ENCODE measurements around the gene RBM27.
"Not testable (repeated sequence)": the region's sequence is repeated elsewhere in the genome, so short reads cannot be mapped to it uniquely, and the experiment has no call there.

Gene RBM27

DNA sequence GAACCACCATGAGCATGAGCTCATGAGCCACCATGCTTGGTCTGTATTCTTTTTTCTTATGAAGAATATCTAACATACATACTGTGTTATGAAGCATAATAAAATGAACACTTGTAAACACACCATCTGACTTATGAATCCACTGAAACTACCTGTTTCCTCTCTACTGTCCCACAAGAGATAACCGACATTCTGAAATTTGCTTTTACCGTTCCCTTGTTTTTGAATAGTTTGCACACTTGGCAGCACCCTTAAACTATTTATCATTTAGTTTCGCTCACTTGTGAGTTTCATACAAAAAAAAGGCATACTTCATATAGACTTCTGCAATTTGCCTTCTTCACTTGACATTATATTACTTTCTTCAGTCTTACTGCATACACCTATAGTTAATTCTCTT, 29.8 kb upstream of the RBM27 start:
- TF ChIP-seq CTCF (IDR thresholded peaks at IDR 0.05; ENCODE audit: low read depth, low read length) = no peak
- DNase-seq (ENCODE audit: extremely low read depth, low read depth) = no peak

DNA sequence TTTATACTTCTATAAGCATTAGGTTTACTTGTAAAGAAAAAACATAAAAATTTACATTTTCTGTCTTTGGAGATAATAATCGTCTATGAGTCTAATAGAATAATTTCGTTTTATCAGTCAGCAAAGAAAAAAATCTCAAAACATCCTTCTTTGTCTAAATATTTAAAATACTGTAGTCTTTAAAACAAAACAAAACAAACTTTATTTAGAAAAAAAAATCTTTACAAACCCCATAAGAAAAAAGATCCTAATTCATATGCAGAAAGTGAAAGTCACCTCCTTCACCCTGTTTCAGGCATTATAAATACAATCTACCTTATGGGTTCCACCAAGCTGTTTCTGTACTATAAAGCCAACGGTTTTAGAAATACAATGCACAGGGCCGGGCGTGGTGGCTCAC, 26.6 kb upstream of the RBM27 start:
- DNase-seq (ENCODE audit: extremely low read depth, low read depth) = no peak
- TF ChIP-seq CTCF (IDR thresholded peaks at IDR 0.05; ENCODE audit: low read depth, low read length) = no peak

GRCh38 chr5:146179696-146180095, 23.7 kb upstream of the RBM27 start:
- no peak for TF ChIP-seq CTCF (IDR thresholded peaks at IDR 0.05; ENCODE audit: low read depth, low read length)
- DNase-seq (ENCODE audit: extremely low read depth, low read depth) = no peak

GRCh38 chr5:146183403-146183802, 20.0 kb upstream of the RBM27 start:
- DNase-seq (ENCODE audit: extremely low read depth, low read depth) = not testable (repeated sequence)

GRCh38 chr5:146185161-146185560, 18.2 kb upstream of the RBM27 start:
- TF ChIP-seq CTCF (IDR thresholded peaks at IDR 0.05; ENCODE audit: low read depth, low read length) = no peak
- no peak for DNase-seq (ENCODE audit: extremely low read depth, low read depth)

GRCh38 chr5:146188358-146188757, 15.0 kb upstream of the RBM27 start:
- TF ChIP-seq CTCF (IDR thresholded peaks at IDR 0.05; ENCODE audit: low read depth, low read length) = no peak
- DNase-seq (ENCODE audit: extremely low read depth, low read depth) = no peak

DNA sequence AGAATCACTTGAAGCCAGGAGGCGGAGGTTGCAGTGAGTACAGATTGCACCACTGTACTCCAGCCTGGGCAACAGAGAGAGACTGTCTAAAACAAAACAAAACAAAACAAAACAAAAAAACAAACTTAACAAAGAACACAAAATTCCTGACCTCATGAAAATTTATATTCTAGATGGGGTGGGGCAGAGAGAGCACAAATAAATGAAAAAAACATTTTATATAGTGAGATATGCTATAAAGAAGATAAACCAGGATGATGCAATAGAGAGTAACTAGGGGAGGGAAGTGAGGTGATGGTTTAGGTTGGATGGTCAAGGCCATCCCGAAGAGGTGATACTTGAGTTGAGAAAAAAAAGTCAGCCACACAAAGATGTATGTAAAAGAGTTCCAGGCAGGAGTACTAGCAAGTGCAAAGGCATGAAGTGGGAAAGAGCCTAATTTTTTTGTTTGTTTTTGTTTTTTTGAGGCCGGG, 10.8 kb upstream of the RBM27 start:
- TF ChIP-seq CTCF (IDR thresholded peaks at IDR 0.05; ENCODE audit: low read depth, low read length) = no peak
- DNase-seq (ENCODE audit: extremely low read depth, low read depth) = no peak

DNA sequence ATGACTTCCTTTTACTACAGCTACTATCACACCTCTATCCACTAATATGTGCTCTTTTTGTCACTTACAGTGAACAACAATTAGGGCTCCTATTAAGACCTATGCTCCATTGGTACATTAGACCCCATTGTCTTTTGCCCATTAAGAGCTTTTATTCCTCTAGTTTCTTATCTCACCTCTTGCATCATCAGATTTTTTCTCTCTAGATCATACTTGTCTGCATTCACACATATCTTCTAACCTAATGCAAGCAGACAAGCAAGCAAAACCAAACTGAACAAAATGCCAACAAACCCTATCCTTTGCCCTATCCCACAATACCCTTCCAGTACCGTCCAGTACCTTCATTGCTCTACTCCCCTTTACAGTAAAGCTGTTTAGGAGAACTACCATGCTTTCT, 10.1 kb upstream of the RBM27 start:
- DNase-seq (ENCODE audit: extremely low read depth, low read depth) = no peak
- TF ChIP-seq CTCF (IDR thresholded peaks at IDR 0.05; ENCODE audit: low read depth, low read length) = no peak

DNA sequence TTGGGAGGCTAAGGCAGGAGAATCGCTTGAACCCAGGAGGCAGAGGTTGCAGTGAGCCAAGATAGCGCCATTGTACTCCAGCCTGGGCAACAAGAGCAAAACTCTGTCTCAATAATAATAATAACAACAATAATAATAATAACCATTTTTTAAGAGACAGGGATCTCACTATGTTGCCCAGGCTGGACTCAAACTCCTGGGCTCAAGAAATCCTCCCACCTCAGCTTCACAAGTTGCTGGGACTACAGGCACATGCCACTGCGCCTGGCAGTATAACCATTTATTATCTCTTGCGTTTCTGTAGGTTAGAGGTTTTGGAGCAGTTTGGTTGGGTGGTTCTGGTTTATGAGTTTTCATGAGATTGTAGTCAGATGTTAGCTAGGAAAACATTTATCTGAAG, 8.4 kb upstream of the RBM27 start:
- not testable (repeated sequence) for DNase-seq (ENCODE audit: extremely low read depth, low read depth)

All from AG09319 (cell line).